NCI-H2196 (cell line): Measurements from ENCODE around the gene TRPM3.
A peak's percentile ranks its signal among the peaks of the same experiment; 100 is the strongest.

Experiments
- DNase-seq: peaks from one replicate; lab custom pipeline; 2025; ENCODE audit not compliant: unreplicated experiment; lab: John Stamatoyannopoulos, UW

The TRPM3 gene

GRCh38 chr9:70498866-70499265 lies 622.6 kb downstream of the TRPM3 start:
- no peak for DNase-seq

- DNase-seq = no peak
Measured at GRCh38 chr9:70496244-70496643, 625.2 kb downstream of the TRPM3 start.

GRCh38 chr9:70495514-70495913 lies 625.9 kb downstream of the TRPM3 start:
- no peak for DNase-seq

GRCh38 chr9:70494221-70494620 lies 627.2 kb downstream of the TRPM3 start:
- no peak for DNase-seq

- DNase-seq = no peak
Measured at GRCh38 chr9:70493029-70493428, 628.4 kb downstream of the TRPM3 start.

GRCh38 chr9:70492319-70492777 lies 629.1 kb downstream of the TRPM3 start:
- DNase-seq = no peak

GRCh38 chr9:70491426-70492318 lies 629.7 kb downstream of the TRPM3 start:
- no peak for DNase-seq

- DNase-seq = no peak
Measured at GRCh38 chr9:70490478-70490877, 630.9 kb downstream of the TRPM3 start.

GRCh38 chr9:70488793-70489105 lies 632.7 kb downstream of the TRPM3 start:
- no peak for DNase-seq

GRCh38 chr9:70488098-70488792 lies 633.2 kb downstream of the TRPM3 start:
- no peak for DNase-seq

GRCh38 chr9:70486127-70486526 lies 635.3 kb downstream of the TRPM3 start:
- no peak for DNase-seq

- no peak for DNase-seq
Measured at GRCh38 chr9:70485273-70485858, 636.1 kb downstream of the TRPM3 start.

- peak; percentile 34 for DNase-seq
Measured at GRCh38 chr9:70484232-70485130, 636.9 kb downstream of the TRPM3 start.

- no peak for DNase-seq
Measured at GRCh38 chr9:70481471-70481870, 640.0 kb downstream of the TRPM3 start.

- no peak for DNase-seq
Measured at GRCh38 chr9:70480405-70480980, 640.9 kb downstream of the TRPM3 start.

GRCh38 chr9:70479880-70480291 lies 641.5 kb downstream of the TRPM3 start:
- DNase-seq = no peak
